ENCODE results near the gene PPIA.
"Not testable (repeated sequence)": the region's sequence is repeated elsewhere in the genome, so short reads cannot be mapped to it uniquely, and the experiment has no call there.

PPIA gene

DNA sequence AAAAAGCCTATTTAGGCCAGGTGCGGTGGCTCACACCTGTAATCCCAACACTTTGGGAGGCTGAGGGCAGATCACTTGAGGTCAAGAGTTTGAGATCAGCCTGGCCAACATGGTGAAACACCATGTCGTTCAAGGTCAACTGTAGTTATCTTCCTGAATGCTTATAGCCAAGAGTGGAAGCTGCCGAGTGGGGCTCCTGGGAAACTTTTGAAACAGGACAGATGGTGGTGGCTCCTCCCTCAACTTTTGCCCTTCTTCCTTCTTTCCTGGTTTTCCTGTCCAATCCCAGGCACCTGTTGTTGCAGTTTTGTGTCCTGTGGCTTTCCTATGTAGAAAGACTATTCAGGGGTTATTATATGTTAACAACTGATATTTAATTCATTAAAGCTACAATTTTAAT lies 8.7 kb upstream of the PPIA start:
- no peak for DNase-seq (ENCODE audit: low read depth)

DNA sequence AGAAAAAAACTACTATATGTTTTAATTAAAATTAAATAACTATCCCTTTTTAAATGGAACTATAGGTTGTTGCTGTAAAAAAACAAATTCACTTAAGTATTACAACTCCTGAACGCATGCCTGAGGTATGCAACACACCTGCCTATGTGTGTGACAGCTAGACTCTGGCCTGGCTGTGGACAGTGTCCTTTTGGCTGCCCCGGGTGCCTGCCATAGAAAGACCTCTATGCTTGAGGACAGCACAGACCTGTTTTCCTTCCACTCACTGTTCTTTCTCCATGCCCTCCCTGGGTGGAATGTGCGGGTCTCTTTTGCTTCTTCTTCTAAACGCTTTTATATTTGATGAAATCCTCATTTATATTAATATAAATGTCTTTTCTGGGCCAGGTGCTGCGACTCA lies 6.5 kb upstream of the PPIA start:
- no peak for DNase-seq (ENCODE audit: low read depth)

- no peak for DNase-seq (ENCODE audit: low read depth)
Measured at GRCh38 chr7:44791278-44792219, 4.9 kb upstream of the PPIA start.

GRCh38 chr7:44793919-44794318 lies 2.6 kb upstream of the PPIA start:
- DNase-seq (ENCODE audit: low read depth): no peak

GRCh38 chr7:44794331-44794730 lies 2.1 kb upstream of the PPIA start:
- DNase-seq (ENCODE audit: low read depth): no peak

DNA sequence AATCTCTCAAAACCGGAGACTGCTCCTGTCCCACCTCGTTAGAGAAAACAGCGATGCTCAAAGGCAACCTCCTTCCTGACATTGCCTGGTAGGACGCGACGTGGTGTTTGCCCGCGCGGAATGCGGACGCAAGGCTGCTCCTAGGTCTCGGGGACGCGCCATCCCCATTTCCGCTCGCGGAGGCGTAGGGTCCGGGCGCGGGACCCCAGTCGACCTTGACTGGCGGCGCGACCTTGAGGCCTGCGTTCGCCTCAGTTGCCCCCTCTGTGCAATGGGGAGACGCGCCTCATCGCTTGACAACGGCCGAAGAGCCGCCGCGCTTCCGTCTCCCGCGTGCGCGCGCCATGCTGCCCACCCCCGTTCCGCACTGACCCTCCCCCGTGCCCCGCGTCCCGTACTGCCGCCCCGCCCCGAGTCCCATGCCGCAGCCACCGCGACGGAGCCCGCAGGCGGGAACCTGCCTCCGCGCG lies 412 bp upstream of the PPIA start:
- no peak for DNase-seq (ENCODE audit: low read depth)

- peak; percentile 71 for DNase-seq (ENCODE audit: low read depth)
Measured at GRCh38 chr7:44797329-44798258, 1.1 kb downstream of the PPIA start.

DNA sequence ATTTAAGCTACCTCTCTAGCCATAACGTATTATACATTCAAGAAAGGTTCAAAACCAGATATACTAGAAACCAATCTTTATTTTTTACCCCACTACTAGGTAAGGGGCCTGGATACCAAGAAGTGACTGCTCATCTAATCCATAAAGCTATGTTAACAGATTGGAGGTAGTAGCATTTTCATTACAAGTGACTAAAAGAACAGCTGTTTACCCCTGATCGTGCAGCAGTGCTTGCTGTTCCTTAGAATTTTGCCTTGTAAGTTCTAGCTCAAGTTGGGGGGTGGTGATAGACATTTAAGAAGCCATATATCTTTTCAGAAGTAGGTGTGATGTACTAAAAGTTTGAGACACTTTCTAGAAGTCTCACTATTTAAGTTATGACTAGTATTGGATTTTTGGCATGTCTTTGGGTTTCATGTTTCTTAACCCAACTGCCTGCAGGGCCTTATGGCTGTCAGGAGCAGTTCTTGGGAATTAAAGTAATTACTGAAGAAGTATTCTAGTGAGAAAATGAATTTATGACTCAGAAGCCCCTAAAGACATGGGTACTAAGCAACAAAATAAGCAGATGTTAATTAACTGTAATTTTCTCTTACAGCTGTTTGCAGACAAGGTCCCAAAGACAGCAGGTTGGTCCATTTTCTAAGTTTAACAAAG lies 2.3 kb downstream of the PPIA start:
- DNase-seq (ENCODE audit: low read depth): no peak

- DNase-seq (ENCODE audit: low read depth): no peak
Measured at GRCh38 chr7:44799939-44800338, 3.5 kb downstream of the PPIA start.

- no peak for DNase-seq (ENCODE audit: low read depth)
Measured at GRCh38 chr7:44801890-44802289, 5.4 kb downstream of the PPIA start.

DNA sequence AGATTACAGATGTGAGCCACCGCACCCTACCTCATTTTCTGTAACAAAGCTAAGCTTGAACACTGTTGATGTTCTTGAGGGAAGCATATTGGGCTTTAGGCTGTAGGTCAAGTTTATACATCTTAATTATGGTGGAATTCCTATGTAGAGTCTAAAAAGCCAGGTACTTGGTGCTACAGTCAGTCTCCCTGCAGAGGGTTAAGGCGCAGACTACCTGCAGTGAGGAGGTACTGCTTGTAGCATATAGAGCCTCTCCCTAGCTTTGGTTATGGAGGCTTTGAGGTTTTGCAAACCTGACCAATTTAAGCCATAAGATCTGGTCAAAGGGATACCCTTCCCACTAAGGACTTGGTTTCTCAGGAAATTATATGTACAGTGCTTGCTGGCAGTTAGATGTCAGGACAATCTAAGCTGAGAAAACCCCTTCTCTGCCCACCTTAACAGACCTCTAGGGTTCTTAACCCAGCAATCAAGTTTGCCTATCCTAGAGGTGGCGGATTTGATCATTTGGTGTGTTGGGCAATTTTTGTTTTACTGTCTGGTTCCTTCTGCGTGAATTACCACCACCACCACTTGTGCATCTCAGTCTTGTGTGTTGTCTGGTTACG lies 6.0 kb downstream of the PPIA start:
- no peak for DNase-seq (ENCODE audit: low read depth)

DNA sequence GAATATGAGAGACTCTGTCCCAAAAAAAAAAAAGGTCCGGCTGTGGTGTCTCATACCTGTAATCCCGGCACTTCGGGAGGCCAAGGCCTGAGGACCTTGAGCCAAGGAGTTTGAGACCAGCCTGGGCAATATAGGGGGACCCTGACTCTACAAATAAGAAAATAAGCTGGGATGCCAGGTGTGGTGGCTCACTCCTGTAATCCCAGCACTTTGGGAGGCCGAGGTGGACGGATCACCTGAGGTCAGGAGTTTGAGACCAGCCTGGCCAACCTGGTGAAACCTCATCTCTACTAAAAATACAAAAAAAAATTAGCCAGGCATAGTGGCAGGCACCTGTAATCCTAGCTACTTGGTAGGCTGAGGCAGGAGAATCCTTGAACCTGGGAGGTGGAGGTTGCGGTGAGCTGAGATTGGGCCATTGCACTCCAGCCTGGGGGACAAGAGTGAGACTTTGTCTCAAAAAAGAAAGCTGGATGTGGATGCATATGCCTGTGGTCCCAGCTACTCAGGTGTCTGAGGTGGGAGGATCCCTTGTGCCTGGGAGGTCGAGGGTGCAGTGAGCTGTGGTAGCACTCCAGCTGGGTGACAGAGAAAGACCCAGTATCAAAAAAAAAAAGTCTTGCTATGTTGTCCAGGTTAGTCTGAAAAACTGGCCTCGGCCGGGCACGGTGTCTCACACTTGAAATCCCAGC lies 7.5 kb downstream of the PPIA start:
- DNase-seq (ENCODE audit: low read depth): not testable (repeated sequence)

GRCh38 chr7:44805950-44806349 lies 9.5 kb downstream of the PPIA start:
- no peak for DNase-seq (ENCODE audit: low read depth)

GRCh38 chr7:44808914-44809393 lies 12.5 kb downstream of the PPIA start:
- DNase-seq (ENCODE audit: low read depth): no peak

GRCh38 chr7:44811093-44811492 lies 14.6 kb downstream of the PPIA start:
- no peak for DNase-seq (ENCODE audit: low read depth)

DNA sequence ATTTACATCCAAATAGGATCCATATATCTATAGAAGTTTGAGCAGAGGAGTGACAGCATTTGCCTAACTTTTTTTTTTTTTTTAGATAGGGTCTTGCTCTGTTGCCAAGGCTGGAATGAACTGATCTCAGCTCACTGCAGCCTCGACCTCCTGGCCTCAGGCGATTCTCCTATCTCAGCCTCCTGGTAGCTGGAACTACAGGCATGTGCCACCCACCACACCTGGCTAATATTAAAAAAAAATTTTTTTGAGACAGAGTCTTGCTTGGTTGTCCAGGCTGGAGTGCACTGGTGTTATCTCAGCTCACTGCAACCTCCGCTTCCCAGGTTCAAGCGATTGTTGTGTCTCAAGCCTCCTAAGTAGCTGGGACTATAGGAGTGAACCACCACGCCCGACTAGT lies 15.1 kb downstream of the PPIA start:
- no peak for DNase-seq (ENCODE audit: low read depth)

GRCh38 chr7:44814919-44815318 lies 18.4 kb downstream of the PPIA start:
- DNase-seq (ENCODE audit: low read depth): no peak

DNA sequence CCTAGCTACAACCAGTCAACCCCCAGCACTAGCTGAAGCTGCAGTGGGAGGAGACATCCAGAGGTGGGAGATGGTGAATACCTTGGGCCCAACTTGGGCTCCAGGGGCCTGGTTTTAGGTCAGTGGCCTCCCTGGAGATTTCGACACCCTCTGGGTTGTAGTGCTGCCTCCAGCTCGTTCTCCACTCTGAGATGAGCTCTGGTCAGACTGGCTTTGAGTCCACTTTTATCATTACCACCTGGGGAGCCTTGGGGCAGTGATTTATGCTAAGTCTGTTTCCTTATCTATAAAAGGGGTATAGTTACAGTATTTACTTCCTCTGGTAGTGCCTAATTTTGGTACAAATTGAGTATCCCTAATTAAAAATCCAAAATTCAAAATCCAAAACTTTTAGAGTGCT lies 22.8 kb downstream of the PPIA start:
- DNase-seq (ENCODE audit: low read depth): no peak

DNA sequence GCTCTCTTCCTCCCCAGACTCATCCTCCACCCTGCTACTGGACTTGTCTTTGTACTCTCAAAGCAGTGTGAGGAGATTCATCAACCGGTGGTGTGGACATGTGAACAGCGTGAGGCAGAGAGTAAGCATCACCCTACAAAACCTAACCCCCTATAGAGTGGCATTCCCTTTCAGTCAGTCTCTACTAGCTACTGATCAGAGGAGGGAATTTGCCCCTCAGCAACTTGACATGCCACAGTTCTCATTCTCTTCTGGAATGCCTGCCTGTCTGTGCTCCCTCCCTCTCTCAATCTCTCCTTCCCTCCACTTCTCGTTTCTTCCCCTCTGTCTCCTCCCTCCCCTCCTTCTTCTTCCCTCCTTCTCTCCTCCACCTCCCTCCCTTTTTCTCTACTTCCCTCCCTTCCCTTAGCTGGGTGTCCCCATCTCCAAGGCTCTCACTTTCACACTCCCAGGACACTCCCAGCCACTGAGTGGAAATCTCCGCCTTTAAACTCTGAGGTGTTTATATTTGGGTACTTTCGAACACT lies 26.8 kb downstream of the PPIA start:
- DNase-seq (ENCODE audit: low read depth): no peak

- no peak for DNase-seq (ENCODE audit: low read depth)
Measured at GRCh38 chr7:44824894-44825526, 28.5 kb downstream of the PPIA start.

Measured in activated T-cell treated with anti-CD3 and anti-CD28 coated beads for 1 hour (primary cell).